Activated naive CD8-positive, alpha-beta T cell treated with anti-CD3 and anti-CD28 coated beads for 36 hours (primary cell): ENCODE measurements around the gene TMEM131L. TPM values are rescaled to one million over a fixed set of nuclear protein-coding genes. Genes with fewer than 3 reads are reported as not detected.
"Not testable (repeated sequence)": the region's sequence is repeated elsewhere in the genome, so short reads cannot be mapped to it uniquely, and the experiment has no call there.

Experiments
- DNase-seq: peaks from one replicate; pipeline ENCODE4 v3.0.0; 2021
- H3K27ac Mint-ChIP-seq: one replicate; pipeline ENCODE4 v1.8.0; 2022; ENCODE audit warnings: mild to moderate bottlenecking, moderate library complexity, mixed read lengths
- H3K27me3 Mint-ChIP-seq: one replicate; pipeline ENCODE4 v1.8.0; 2022; ENCODE audit warnings: mild to moderate bottlenecking, mixed read lengths
- H3K36me3 Mint-ChIP-seq: one replicate; pipeline ENCODE4 v1.8.0; 2021; ENCODE audit warnings: mild to moderate bottlenecking, mixed read lengths
- H3K4me1 Mint-ChIP-seq: one replicate; pipeline ENCODE4 v1.8.0; 2021; ENCODE audit warnings: mixed read lengths
- H3K4me3 Mint-ChIP-seq: one replicate; pipeline ENCODE4 v1.8.0; 2022; ENCODE audit warnings: mild to moderate bottlenecking, moderate library complexity, mixed read lengths
- H3K9me3 Mint-ChIP-seq: one replicate; pipeline ENCODE4 v1.8.0; 2022; ENCODE audit warnings: mixed read lengths
- total RNA-seq, 2 experiments: library from RNA; stranded (reverse); gene quantifications; one replicate each; pipeline ENCODE4 v1.2.3, GENCODE V29; 2021

TMEM131L gene
- total RNA-seq, 2 experiments from 2014 or later: 45.4 to 48.1 TPM

DNA sequence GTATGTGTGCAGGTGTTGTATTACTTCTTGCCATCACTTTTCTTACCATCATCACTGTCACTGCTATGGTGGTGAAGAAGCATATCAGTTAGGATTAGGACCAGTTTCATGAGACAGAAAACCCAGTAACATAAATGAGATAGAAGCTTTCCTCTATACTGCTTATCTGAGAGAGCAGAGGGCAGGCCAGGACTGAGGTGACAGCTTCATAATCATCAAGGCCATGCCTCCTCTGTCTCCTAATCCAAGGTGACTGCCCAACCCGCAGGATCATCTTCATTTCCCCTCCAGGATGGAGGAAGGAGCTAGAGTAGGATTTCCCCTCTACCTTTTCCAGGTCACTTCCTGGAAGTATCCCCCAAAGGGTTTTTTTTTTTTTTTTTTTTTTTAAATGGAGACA lies 35.4 kb downstream of the TMEM131L start:
- Mint-ChIP-seq H3K27ac (peak overlapping the region; percentile 85), H3K4me1 (peaks cover 79% of the 10 kb centered on the region), H3K4me3 (no peak overlapping the region), H3K27me3 (no peaks in the 10 kb centered on the region), H3K36me3 (peaks cover 57% of the 10 kb centered on the region), H3K9me3 (peaks cover 12% of the 10 kb centered on the region)
- DNase-seq: no peak

GRCh38 chr4:153502584-153502983 lies 36.4 kb downstream of the TMEM131L start:
- H3K4me3 Mint-ChIP-seq: peak overlapping the region; percentile 53

DNA sequence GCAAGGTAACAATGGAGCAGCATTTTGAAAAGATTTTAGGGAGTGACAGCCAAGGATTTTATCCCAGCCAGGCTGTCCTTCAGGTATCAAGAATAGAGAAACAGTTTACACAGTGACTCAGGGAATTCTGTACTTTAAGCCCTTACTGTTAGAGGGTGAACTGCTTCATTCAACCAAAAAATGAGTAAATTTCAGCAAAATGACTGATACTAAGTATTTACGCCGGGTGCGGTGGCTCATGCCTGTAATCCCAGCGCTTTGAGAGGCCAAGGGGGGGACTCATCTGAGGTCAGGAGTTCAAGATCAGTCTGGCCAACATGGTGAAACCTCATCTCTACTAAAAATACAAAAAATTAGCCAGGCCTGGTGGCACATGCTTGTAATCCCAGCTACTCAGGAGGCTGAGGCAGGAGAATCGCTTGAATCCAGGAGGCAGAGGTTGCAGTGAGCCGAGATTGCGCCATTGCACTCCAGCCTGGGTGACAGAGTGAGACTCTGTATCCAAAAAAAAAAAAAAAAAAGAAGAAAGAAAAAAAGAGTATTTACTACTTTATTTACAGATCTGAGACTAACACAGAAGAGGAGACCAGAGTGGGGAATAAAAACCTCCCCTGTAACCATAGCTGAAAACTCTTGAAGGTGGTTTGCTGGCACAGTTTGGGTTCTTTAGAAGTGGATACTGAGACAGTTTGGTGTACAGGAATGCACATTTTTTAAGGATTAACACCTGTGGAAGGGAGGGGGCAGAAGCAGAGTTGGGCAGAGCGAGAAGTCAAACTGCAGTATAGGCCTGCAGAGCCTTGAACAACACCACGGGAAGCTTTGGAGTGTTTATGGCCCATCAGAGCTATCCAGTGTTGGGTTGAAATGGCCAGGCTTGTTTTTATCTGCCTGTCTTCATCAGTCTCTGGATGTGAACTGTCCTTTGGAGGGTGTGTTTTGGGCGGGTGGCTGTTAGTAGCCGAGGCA lies 40.5 kb downstream of the TMEM131L start:
- Mint-ChIP-seq H3K4me1 (peaks cover 63% of the 10 kb centered on the region), H3K27ac (peak overlapping the region; percentile 62), H3K4me3 (no peak overlapping the region), H3K36me3 (peaks cover 72% of the 10 kb centered on the region), H3K27me3 (no peaks in the 10 kb centered on the region), H3K9me3 (peaks cover 19% of the 10 kb centered on the region)
- no peak for DNase-seq

More at GRCh38 chr4:153502584-153502983, 36.4 kb downstream of the TMEM131L start:
- Mint-ChIP-seq H3K4me1 (peaks cover 78% of the 10 kb centered on the region), H3K36me3 (peaks cover 65% of the 10 kb centered on the region), H3K9me3 (peaks cover 12% of the 10 kb centered on the region), H3K27me3 (no peaks in the 10 kb centered on the region), H3K27ac (peak overlapping the region; percentile 85)
- no peak for DNase-seq

- no peaks in the 10 kb centered on the region for H3K27me3 Mint-ChIP-seq
- peak overlapping the region; percentile 62 for H3K27ac Mint-ChIP-seq
- DNase-seq: no peak
- H3K36me3 Mint-ChIP-seq: peaks cover 72% of the 10 kb centered on the region
- H3K4me1 Mint-ChIP-seq: peaks cover 64% of the 10 kb centered on the region
- H3K9me3 Mint-ChIP-seq: peaks cover 19% of the 10 kb centered on the region
- no peak overlapping the region for H3K4me3 Mint-ChIP-seq
Measured at GRCh38 chr4:153507310-153508073, 41.3 kb downstream of the TMEM131L start.

DNA sequence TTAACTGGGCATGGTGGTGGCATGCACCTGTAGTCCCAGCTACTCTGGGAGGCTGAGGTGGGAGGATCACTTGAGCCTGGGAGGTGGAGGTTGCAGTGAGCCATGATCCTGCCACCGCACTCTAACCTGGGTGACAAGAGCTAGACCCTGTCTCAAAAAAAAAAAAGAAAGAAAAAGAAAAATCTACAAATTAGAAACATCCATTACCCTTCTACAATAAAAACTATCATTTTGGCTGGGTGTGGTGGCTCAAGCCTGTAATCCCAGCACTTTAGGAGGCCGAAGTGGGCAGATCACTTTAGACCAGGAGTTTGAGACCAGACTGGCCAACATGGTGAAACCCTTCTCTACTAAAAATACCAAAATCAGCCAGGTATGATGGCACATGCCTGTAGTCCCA lies 43.1 kb downstream of the TMEM131L start:
- H3K4me3 Mint-ChIP-seq, H3K27me3 Mint-ChIP-seq, DNase-seq, H3K27ac Mint-ChIP-seq: not testable (repeated sequence)
- peaks cover 68% of the 10 kb centered on the region for H3K4me1 Mint-ChIP-seq
- peaks cover 19% of the 10 kb centered on the region for H3K9me3 Mint-ChIP-seq
- peaks cover 74% of the 10 kb centered on the region for H3K36me3 Mint-ChIP-seq

DNA sequence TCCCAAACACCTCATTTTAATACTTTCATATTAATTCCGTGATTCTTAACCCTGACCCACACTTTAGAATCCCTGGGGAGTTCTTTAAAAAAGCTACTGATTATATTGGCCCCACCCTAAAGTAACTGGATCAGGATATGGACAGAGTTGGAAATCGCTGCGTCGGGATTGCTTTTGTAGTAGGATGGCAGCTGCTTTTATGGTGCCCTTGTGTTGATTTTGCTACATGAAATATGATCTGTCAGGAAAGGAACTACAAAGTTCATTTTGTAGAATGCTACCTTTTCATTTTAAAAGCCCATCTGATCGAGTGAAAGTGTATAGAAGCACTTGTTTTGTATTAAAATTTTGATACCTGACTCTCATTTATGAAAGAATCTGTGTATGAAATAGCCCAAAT lies 43.6 kb downstream of the TMEM131L start:
- DNase-seq: no peak
- no peak overlapping the region for H3K4me3 Mint-ChIP-seq
- H3K4me1 Mint-ChIP-seq: peaks cover 68% of the 10 kb centered on the region
- H3K27me3 Mint-ChIP-seq: no peaks in the 10 kb centered on the region
- peaks cover 17% of the 10 kb centered on the region for H3K9me3 Mint-ChIP-seq
- H3K36me3 Mint-ChIP-seq: peaks cover 72% of the 10 kb centered on the region
- H3K27ac Mint-ChIP-seq: peak overlapping the region; percentile 4

- Mint-ChIP-seq H3K4me3 (no peak overlapping the region), H3K4me1 (peaks cover 69% of the 10 kb centered on the region), H3K36me3 (peaks cover 72% of the 10 kb centered on the region), H3K9me3 (peaks cover 14% of the 10 kb centered on the region), H3K27me3 (no peaks in the 10 kb centered on the region), H3K27ac (peak overlapping the region; percentile 30)
- no peak for DNase-seq
Measured at GRCh38 chr4:153510252-153511001, 44.3 kb downstream of the TMEM131L start.

DNA sequence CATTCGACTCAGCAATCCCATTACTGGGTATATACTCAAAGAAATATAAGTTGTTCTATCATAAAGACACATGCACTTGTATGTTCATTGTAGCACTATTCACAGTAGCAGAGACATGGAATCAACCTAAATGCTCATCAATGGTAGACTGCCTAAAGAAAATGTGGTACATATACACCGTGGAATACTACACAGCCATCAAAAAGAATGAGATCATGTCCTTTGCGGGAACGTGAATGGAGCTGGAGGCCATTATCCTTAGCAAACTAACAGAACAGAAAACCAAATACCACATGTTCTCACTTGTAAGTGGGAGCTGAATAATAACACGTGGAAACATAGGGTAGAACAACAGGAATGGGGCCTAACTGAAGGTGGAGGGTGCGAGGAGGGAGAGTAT lies 44.9 kb downstream of the TMEM131L start:
- Mint-ChIP-seq H3K27ac (no peak overlapping the region), H3K4me1 (peaks cover 63% of the 10 kb centered on the region), H3K27me3 (no peaks in the 10 kb centered on the region), H3K9me3 (peaks cover 9% of the 10 kb centered on the region), H3K36me3 (peaks cover 70% of the 10 kb centered on the region), H3K4me3 (no peak overlapping the region)
- DNase-seq: no peak

DNA sequence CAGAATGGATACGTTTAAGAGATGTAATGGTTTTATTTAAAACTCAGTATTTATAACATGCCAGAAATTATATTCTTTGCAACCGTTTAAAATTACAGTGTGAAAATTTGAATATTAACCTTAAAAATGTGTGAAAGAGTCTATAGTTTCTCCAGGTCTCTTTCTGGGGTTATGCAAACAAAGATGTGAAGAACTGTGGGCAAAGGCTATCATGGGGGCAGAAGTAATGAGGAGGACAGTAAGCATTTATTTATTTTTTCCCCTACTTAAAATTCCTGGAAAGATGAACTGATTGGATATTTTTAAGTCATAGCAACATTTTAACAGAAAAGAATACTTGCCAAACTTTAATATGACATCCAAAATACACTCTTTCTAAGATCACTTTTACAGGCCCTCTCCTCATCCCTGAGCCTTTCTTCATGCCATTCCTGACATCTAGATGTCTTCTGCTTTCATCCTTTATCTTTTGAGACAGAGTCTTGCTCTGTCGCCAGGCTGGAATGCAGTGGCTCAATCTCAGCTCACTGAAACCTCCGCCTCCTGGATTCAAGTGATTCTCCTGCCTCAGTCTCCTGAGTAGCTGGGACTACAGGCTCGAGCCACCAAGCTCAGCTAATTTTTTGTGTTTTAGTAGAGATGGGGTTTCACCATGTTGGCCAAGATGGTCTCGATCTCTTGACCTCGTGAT lies 46.1 kb downstream of the TMEM131L start:
- Mint-ChIP-seq H3K9me3 (peaks cover 9% of the 10 kb centered on the region), H3K27ac (peak overlapping the region; percentile 32), H3K36me3 (peaks cover 64% of the 10 kb centered on the region), H3K27me3 (no peaks in the 10 kb centered on the region), H3K4me1 (peaks cover 57% of the 10 kb centered on the region), H3K4me3 (no peak overlapping the region)
- no peak for DNase-seq

DNA sequence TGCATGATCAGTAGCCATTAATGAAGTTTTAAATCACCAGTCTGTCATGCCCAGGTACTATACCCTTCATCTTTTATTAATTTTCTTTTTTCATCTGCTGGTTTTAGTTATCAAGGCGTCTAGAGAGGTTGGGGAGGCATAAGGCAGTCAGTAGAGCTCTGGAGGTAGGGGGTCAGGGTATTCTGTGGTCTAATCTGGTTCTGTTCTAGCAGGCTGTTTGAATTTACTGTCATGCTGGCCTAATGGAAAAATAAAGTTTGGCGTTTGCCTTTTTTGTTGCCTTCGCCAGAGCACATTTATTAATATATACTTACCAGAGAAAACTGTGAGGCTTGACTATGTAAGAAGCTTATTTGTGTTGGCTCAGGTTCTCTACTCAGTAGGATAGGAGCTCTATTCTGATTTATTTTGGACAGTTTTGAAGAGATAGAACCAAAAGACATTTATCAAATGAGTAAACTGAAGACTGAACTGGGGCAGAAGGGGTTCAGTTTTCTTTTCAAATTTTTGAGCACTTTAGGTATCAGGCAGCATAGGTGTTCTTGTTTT lies 46.9 kb downstream of the TMEM131L start:
- H3K4me3 Mint-ChIP-seq: no peak overlapping the region
- peaks cover 57% of the 10 kb centered on the region for H3K4me1 Mint-ChIP-seq
- no peak for DNase-seq
- peaks cover 9% of the 10 kb centered on the region for H3K9me3 Mint-ChIP-seq
- H3K36me3 Mint-ChIP-seq: peaks cover 62% of the 10 kb centered on the region
- H3K27ac Mint-ChIP-seq: peak overlapping the region; percentile 1
- H3K27me3 Mint-ChIP-seq: no peaks in the 10 kb centered on the region

DNA sequence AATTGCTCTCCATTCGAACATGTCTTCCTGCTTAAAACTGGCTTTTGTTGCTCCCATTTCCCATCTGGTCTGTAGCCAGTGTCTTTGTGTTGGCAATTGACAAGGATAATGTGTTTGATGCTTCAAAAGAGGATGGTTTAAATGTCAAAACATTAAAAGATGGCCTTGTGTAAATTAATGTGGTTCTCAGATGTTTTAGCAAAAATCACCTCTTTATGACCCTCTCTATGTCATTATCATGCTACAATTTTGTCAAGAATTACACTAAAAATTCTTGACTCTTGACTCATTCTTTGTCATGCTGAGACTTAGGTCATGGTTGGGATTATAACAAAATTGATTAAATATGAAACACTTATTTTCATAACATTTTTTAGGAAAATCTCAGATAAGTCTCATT lies 47.4 kb downstream of the TMEM131L start:
- Mint-ChIP-seq H3K9me3 (peaks cover 9% of the 10 kb centered on the region), H3K36me3 (peaks cover 66% of the 10 kb centered on the region), H3K4me3 (no peak overlapping the region), H3K27me3 (no peaks in the 10 kb centered on the region), H3K4me1 (peaks cover 60% of the 10 kb centered on the region), H3K27ac (peak overlapping the region; percentile 75)
- DNase-seq: no peak

- Mint-ChIP-seq H3K9me3 (peaks cover 9% of the 10 kb centered on the region), H3K4me3 (no peak overlapping the region), H3K27ac (peak overlapping the region; percentile 57), H3K4me1 (peaks cover 65% of the 10 kb centered on the region), H3K36me3 (peaks cover 66% of the 10 kb centered on the region), H3K27me3 (no peaks in the 10 kb centered on the region)
- no peak for DNase-seq
Measured at GRCh38 chr4:153514001-153514526, 47.9 kb downstream of the TMEM131L start.

- Mint-ChIP-seq H3K27ac (no peak overlapping the region), H3K36me3 (peaks cover 66% of the 10 kb centered on the region), H3K4me3 (no peak overlapping the region), H3K4me1 (peaks cover 72% of the 10 kb centered on the region), H3K9me3 (peaks cover 9% of the 10 kb centered on the region), H3K27me3 (no peaks in the 10 kb centered on the region)
- no peak for DNase-seq
Measured at GRCh38 chr4:153514688-153515426, 48.7 kb downstream of the TMEM131L start.
